Esophagus mucosa (tissue), 1 donor: ENCODE results near the gene ABCF2. TPM values are rescaled to one million over a fixed set of nuclear protein-coding genes. Genes with fewer than 3 reads are reported as not detected.

Experiments used
- ATAC-seq: fragments of 200-7000 bp; cut with Tn5 transposase; one replicate; pipeline ENCODE4 v1.9.1; 2020
- total RNA-seq: library from RNA; stranded (reverse); gene quantifications from one replicate; pipeline ENCODE4 v1.2.4, GENCODE V29; 2023
- donor health status: DM: yes; HTN: yes; CAD: no.

The ABCF2 gene
- total RNA-seq, 1 donor from 2014 or later, result 25.7 TPM

GRCh38 chr7:151240942-151241754 is 14.1 kb upstream of the ABCF2 start:
- ATAC-seq, result no peak

- no peak for ATAC-seq
Observed at GRCh38 chr7:151240536-151240935, 13.5 kb upstream of the ABCF2 start.

- ATAC-seq, result no peak
Observed at GRCh38 chr7:151239837-151240459, 12.9 kb upstream of the ABCF2 start.

- no peak for ATAC-seq
Observed at GRCh38 chr7:151238924-151239836, 12.2 kb upstream of the ABCF2 start.

GRCh38 chr7:151238190-151238810 is 11.3 kb upstream of the ABCF2 start:
- no peak for ATAC-seq

GRCh38 chr7:151237244-151238189 is 10.5 kb upstream of the ABCF2 start:
- no peak for ATAC-seq

GRCh38 chr7:151236406-151236805 is 9.4 kb upstream of the ABCF2 start:
- no peak for ATAC-seq

- ATAC-seq, result no peak
Observed at GRCh38 chr7:151235091-151235787, 8.2 kb upstream of the ABCF2 start.

GRCh38 chr7:151233804-151234203 is 6.8 kb upstream of the ABCF2 start:
- no peak for ATAC-seq

GRCh38 chr7:151232917-151233701 is 6.1 kb upstream of the ABCF2 start:
- peak; percentile 62 for ATAC-seq

- ATAC-seq, result peak; percentile 93
Observed at GRCh38 chr7:151232091-151232916, 5.3 kb upstream of the ABCF2 start, which contains the start of gene CHPF2. TSS of gene CHPF2 (plus strand) at chr7:151232483. CDS start at chr7:151234012, 1,529 bp downstream.

GRCh38 chr7:151231080-151231479 is 4.1 kb upstream of the ABCF2 start:
- no peak for ATAC-seq

- ATAC-seq, result no peak
Observed at GRCh38 chr7:151229249-151229648, 2.2 kb upstream of the ABCF2 start.

GRCh38 chr7:151228024-151228866 is 1.2 kb upstream of the ABCF2 start:
- ATAC-seq, result no peak

GRCh38 chr7:151226560-151226874 is 488 bp downstream of the ABCF2 start:
- peak; percentile 7 for ATAC-seq

- ATAC-seq, result no peak
Observed at GRCh38 chr7:151225948-151226510, 976 bp downstream of the ABCF2 start.

GRCh38 chr7:151223728-151224127 is 3.3 kb downstream of the ABCF2 start:
- ATAC-seq, result no peak

GRCh38 chr7:151218170-151218569 is 8.8 kb downstream of the ABCF2 start:
- ATAC-seq, result peak; percentile 61
